GM19240 (cell line): Measurements from ENCODE around the gene ADCY4.
"Not testable (repeated sequence)": the region's sequence is repeated elsewhere in the genome, so short reads cannot be mapped to it uniquely, and the experiment has no call there.

Experiments
- DNase-seq: peaks from one replicate; pipeline ENCODE4 v3.0.0; 2011; ENCODE audit warnings: low spot score; ENCODE audit not compliant: insufficient read length

ADCY4 gene

DNA sequence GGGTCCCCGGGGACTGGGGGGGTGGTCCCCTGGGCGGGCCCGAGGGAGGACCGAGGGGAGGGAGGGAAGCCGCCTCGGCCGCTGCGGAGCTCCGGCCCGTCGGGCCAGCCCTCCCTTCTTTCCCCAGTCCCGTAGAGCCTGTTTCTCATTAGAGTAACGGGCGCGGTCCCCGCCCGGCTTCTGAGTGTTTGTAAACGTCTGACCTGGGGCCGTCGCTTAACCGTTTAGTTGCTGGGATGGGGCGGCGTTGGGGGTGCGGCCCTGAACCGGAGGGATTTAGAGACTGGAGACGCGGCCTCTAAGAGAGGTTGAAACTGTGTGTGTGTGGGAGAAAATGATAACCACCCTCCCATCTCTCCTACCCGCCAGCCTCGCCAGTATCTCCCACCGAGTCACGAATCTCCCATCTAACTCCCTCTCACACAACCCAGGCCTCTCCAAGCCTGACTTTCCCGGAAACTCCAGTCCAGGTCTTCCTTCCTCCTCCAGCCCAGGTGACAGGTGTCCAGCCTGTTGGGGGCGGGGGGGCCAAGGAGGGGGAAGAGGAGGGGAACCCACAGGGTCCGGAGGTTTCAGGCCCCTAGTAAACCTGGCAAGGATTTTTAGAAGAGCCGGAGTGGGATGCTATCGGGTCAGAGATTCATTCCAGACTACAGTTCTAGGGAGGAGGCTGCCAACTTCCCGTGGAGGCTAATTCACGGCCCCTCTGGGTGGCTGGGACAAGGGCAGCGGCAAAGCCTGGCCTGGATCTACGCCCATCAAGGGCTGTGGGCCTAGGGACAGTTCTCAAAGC lies 32.0 kb upstream of the ADCY4 start:
- peak; percentile 66 for DNase-seq

DNA sequence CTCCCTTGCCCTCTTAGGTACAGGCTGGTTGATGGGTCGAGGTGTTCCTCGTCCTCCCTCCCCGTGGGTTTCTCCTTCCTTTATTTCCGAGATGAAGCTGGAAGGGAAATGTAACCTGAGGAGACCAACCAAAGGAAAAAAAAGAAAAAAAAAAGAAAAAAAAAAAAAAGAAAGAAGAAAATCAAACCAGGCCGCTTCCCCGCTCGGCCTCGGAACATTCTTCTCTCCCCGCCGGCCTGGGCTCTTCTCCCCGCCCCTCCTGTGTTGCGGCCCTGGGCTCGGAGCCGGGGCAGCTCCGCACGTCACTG lies 31.5 kb upstream of the ADCY4 start:
- no peak for DNase-seq

DNA sequence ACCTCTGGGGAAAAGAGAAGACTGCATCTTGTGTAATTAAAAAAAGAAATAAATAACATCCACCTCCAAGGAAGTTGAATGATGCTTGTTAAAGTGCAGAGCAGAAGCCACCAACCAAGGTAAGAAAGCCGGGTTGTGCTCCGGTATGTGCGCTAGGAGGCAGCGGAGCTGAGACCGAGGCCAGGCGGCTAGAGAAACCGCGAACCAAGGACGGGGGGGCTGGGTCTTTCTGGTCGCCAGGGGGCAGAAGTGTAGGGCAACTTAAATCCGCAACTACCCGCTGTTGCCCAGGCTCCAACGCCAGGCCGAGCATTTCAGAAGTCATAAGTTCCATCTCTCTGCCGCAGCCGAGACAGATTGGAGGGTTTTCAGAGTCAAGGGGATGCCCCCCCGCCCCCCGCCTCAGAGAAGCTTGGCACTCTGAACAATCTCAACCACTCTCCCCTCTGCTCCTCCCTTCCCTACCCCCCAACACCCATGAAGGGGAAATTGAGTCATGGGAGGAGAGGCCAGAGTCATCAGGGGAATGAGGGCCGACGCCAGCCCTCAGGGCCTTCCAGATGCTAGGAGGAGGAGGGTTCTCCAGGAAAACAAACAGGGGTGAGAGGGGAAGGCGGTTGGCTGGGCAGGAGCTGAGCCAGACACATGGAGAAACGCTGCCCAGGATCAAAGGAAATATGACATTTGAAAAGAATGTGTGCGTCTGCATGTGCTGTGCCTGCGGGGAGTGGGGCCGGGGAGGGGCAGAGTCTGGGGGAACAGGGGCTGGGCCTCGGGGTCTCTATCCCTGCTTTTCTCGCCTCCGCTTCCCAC lies 30.9 kb upstream of the ADCY4 start:
- DNase-seq = peak; percentile 67

DNA sequence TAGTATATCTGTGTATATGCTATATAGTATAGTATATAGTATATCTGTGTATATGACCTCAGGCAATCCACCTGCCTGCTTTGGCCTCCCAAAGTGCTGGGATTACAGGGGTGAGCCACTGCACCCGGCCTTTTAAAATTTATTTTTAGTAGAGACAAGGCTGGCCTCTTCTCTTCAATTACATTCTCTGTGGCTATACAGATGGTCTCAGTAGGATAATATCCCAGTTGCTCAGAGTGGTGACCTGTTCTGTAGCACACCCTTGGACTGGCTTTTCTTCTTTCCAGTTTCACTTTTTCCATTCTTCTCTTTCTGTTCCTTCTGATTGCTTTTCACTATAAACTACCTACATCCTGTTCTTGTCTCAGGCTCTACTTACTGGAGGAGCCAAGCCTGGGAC lies 30.0 kb upstream of the ADCY4 start:
- DNase-seq = no peak

DNA sequence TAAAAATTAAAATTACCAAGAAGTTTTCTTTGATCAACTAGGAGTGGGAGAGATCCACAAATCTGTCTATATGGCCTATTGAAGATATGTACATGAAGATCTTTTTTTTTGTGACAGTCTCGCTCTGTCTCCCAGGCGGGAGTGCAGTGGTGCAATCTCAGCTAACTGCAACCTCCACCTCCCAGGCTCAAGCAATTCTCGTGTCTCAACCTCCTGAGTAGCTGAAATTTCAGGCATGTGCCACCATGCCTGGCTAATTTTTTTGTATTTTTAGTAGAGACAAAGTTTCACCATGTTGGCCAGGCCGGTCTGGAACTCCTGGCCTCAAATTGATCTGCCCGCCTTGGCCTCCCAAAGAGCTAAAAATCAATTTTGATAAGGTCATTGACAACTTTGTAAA lies 28.5 kb upstream of the ADCY4 start:
- DNase-seq = no peak

DNA sequence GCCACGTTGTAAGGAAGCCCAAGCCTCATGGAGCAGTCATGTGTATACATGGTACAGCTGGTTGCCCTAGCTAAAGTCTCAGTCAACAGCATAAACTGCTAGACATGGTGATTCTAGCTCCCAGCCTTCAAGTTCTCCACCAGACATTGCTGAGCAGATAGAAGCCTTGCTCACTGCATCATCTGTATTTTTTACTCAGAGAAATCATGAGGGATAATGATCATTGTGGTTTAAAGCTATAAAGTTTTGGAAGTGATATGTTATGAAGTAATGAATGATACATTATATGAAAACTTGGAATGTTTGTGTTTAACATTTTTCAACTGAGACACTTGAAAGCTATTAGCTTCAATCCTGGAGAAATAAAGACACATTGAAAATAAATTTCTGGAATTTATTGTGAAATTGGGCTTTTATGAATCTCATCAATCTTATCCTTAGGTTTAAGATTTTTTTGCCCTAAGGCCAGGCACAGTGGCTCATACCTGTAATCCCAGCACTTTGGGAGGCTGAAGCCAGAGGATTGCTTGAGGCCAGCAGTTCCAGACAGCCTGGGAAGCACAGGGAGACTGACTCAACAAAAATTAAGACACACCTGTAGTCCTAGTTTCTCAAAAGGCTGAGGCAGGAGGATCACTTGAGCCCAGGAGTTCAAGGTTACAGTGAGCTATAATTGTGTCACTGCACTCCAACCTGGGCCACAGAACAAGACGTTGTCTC lies 27.5 kb upstream of the ADCY4 start:
- no peak for DNase-seq

DNA sequence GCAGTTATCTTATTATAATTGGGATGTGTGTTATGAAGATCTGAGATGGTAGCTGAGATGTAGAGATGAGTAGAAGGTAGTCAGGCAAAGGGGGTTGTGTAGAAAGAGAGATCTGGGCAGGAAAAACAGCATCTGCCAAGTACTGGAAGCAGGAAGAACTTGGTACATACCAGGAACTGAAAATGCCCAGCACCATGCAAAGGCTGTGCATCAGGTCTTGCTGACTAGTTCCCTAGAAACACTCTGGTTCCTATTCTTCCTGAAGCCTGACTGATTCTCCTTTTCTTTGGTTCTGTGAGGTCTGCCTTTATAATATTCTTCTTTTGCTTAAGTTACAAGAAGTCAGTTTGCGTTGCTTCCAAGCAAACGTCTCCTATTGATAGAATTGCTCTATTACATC lies 26.5 kb upstream of the ADCY4 start:
- DNase-seq = no peak

DNA sequence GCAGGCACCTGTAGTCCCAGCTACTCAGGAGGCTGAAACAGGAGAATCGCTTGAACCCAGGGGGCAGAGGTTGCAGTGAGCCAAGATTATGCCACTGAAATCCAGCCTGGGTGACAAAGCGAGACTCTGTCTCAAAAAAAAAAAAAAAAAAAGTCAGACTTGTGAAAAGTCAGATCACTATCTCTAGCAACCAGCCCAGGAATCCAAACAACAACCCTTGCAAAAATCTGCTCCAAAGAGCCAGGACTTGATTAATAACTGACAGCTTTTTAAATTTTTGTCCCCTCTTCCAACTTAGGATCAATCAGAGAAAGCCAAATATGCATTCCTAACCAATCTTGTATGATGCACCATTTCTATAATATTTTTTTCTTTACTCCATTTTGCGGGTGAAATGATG lies 25.4 kb upstream of the ADCY4 start:
- no peak for DNase-seq

DNA sequence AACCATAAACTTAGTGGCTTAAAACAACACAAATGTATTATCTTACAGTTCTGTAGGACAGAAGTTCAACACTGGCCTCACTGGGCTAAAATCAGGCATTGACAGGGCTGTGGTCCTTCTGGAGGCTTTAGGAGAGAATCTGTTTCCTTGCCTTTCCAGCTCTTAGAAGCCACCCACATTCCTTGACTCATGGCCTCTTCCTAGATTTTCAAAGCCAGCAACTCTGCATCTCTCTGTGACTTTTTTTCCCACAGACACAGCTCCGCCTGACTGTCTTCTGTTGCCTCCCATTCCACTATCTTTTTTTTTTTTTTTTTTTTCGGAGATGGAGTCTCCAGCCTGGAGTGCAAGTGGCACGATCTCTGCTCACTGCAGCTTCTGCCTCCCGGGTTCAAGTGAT lies 21.3 kb upstream of the ADCY4 start:
- DNase-seq = no peak

DNA sequence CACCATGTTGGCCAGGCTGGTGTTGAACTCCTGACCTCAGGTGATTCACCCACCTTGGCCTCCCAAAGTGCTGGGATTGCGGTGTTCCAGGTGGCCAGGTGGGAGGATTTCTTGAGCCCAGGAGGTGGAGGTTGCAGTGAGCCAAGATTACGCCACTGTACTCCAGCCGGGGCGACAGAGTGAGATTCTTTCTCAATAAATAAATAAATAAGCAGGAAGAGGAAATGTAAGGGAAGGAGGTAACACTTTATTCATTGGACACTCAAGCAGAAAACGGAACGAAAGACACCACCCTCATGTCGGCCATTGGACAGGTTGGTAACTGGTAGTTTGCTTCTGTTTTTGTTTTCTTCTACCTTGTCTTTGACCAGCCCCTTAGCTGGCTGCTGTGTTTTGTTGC lies 20.1 kb upstream of the ADCY4 start:
- no peak for DNase-seq

DNA sequence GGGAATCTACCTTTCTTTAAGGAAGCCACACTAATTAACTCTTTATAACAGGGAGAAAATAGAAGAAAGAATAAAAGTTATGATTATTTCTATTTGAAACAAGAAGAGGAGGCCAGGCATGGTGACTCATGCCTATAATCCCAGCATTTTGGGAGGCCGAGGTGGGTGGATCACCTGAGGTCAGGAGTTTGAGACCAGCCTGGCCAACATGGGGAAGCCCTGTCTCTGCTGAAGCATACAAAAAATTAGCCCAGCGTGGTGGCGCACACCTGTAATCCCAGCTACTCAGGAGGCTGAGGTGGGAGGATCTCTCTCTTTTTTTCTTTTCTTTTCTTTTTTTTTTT lies 19.6 kb upstream of the ADCY4 start:
- DNase-seq = not testable (repeated sequence)

DNA sequence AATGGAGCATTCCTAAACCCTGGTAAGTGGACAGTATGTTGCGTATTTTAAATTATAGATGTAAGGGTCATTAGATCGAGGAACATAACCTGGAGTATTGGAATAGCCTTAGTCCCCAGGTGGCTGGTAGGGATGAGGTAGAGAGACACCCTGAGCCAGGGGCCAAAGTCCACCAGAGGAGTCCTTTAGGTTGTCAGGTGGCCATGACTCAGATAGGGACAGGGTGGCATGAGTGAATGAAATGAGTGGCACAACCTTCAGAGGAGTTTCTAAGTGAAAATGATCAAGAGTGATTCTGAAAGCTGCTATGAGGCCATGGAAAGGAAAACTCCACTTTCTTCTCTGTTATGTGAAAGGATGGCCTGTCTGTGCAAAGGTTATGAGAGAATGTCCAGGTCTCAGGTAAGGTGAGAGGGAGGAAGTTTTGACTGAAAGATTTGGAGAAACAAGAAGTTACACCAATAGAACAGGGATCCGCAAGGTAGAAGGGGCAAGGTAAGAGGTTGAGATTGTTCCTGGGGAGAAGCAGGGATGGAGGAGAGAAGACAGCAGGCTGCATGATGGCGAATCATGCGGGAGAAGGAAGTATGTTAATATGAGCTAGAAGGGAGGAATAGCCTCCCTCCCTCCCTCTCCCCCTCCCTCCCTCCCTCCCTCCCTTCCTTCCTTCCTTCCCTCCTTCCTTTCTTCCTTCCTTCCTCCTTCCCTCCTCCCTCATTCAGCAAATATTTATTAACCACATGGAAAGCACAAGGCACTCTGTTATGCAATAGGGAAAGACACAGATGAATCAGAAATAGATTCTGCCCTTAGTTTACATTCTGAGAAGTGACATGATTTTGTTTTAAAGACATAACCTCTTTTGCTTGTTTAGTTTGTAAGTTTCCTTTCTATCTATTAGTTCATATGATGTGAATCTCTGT lies 18.9 kb upstream of the ADCY4 start:
- DNase-seq = no peak

DNA sequence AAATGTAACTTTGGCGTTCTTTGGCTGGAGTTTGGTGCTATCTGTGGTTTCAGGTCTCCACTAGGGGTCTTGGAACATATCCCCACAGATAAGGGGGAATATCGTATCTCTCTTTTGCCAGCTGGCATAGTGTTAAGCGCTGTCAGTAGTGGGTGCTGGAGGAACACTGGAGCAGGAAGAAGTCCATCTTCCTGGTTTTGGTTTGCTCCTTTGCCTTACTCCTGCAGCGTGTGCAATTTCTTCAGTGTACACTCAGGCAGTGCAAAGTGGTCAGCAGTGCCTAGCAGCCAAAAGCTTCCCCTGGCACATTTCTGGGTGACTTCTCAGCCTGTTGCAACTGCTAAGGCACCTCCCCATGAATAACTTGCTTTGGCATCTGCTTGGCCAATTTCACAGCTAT lies 16.6 kb upstream of the ADCY4 start:
- DNase-seq = no peak

DNA sequence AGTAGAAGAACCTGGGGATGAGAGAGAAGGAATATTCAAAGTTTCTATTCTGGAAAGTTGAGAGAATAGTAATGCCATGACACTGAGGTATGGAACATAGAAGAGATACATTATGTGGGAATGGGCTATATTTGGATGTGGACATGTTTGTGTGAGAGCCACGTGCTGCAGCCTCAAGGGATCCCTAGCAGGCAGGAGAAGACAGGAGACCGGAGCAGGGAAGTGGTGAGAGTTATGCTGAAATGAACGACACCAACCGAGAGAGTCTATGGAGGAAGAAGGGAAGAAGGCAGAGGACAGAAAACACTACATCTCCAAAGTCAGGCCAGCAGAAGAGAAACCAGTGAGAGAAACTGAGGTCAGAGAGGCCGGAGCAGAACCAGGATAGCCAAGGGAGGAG lies 14.9 kb upstream of the ADCY4 start:
- DNase-seq = no peak

DNA sequence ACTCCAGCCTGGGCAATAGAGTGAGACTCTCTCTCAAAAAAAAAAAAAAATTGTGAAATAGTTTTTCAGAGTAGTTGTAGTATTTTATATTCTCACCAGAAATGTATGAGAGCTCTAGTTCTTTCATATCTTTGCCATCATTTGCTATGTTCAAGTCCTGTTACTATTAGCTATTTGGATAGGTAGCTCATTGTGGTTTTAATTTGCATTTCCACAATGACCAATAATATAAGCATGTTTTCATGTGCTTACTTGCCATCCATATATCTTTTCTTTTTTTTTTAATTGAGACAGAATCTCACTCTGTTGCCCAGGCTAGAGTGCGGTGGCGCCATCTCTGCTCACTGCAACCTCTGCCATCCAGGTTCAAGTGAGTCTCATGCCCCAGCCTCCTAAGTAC lies 13.3 kb upstream of the ADCY4 start:
- no peak for DNase-seq

DNA sequence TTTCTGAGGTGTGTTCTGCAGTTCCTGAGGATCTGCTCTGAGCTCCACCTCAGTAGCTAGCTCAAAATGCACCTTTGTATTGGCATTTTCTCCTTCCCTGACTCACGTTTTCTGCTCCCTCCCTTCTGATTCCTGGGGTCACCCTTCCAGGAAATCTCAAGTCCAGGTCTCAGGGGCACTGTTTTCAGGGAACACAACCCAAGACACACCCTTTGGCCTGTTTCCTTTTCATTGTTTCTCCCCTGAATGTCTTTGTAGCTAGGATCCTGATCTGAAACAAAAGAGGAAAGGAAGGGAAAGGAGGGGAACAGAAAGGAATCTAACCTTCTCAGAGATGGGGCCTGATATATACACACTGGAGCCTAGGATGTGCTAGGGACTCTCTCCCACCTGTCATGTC lies 12.3 kb upstream of the ADCY4 start:
- no peak for DNase-seq

DNA sequence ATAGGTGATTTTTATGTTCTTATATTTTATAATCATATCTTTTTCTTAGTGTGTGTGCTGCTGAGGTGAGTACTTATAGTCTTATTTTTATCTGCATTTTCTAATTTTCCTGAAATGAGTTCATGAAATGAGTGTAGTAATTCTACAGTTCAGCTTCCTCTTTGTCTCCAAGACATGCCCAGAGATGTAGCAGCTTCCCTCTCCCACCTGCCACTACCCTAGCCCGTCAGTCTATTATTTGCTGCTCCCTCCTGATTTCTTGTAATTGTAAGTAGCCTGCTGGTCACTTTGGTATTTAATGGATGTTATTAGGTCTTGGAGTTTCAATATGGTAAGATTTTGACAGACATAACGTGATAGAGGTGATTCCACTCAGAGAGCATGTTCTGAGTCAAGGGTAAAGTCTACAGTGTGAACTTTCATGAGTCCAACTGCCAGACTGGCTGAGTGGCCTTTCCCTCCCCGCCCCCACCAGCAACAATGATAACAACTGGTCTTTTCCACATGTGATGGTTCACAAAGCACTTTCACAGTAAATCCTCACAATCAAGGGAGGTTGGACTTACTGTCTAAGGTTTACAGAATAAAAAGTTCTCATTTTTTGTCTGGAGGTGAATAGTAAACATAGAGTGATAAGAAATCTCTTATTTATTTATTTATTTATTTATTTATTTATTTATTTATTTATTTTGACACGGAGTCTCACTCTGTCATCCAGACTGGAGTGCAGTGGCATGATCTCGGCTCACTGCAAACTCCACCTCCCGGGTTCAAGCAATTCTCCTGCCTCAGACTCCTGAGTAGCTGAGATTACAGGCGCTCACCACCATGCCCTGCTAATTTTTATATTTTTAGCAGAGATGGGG lies 9.2 kb upstream of the ADCY4 start:
- DNase-seq = no peak

DNA sequence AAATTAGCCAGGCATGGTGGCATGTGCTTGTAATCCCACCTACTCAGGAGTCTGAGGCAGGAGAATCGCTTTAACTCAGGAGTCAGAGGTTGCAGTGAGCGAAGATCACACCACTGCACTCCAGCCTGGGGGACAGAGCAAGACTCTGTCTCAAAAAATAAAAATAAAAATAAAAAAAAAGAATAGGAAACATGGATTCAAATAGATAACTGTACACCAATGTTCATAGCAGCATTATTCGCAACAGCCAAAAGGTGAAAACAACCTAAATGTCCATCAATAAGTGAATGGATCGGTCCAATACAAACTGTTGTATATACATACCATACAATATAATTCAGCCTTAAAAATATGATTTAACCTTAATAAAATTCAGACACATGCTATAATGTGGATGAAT lies 8.0 kb upstream of the ADCY4 start:
- DNase-seq = no peak

DNA sequence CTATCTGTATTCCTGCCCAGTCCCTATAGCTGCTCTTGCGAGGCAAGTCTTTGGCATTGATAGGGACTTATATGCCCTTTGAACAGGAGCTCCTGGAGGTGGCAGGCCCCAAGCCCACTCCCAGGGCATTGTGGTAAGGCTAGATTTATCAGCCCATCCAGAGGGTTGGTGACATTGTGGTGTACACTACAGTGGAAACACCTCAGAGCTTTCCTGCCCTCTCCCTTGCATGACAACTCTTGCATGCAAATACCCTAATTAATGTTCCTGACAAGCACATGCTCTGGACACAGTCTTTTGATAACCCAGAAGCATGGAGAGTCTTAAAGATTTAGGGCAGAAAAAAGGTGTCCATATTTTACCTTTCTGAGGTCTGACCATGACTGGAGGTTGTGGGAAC lies 5.7 kb upstream of the ADCY4 start:
- no peak for DNase-seq

DNA sequence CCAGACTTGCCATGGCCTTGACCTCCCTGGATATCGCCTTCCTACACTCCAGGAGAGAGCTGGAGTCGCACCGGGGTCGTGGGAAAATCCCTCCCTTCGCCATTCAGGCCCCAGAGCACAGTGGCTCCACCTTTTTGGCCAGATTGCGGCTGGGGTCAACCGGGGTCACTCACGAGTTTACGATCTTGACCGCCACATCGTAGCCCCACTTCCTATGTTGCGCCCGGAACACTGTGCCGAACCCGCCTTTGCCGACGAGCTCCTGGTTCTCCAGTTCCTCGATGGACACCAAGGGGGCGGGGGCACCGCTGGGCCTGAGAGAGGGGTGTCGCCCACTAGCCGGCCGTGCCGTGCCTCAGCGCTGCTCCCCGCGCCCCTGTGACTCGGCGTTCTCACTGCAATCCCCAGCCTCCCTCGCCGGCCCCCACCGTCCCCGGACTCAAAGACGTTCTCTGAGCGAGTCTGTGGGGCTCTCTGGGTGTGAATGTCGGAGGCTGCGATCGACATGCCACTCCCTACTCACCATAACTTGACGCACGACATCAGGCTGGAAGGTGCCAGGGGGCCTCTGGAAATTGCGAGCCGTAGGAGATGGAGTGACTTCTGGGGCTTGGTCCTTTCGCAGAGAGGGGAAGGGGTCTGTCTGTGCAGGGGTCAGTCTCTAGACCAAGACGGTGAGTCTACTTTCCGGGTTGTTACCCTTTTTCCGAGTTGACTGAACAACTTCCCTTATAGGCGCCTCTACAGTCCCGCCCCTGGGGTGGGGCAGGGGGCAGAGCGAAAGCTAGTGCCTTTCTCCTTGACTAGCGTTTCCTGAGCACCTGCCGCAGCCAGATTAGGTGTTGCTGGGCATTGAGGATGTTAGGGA lies 4.6 kb upstream of the ADCY4 start, which contains the start of gene RIPK3:
TSS of gene RIPK3 (minus strand) at position 708 of the 868 bp plus-strand sequence. CDS start at position 543, 165 bp downstream.
- DNase-seq = peak; percentile 81
